ENCODE data around the gene RFFL.
"Not testable (repeated sequence)": the region's sequence is repeated elsewhere in the genome, so short reads cannot be mapped to it uniquely, and the experiment has no call there.

Gene RFFL

GRCh38 chr17:35002876-35003551 is 60.5 kb downstream of the RFFL start:
- Histone ChIP-seq H3K27me3 (ENCODE audit: control insufficient read depth, insufficient read depth, low read length) (no peaks in the 10 kb centered on the region), H3K27ac (ENCODE audit: low read depth, low read length) (no peak overlapping the region), H3K9me3 (ENCODE audit: control insufficient read depth, insufficient read depth, low read depth, low read length) (no peaks in the 10 kb centered on the region), H3K9ac (ENCODE audit: low read length) (no peak overlapping the region), H3K4me1 (ENCODE audit: control insufficient read depth, insufficient read depth, low read length) (no peaks in the 10 kb centered on the region), H3K4me3 (ENCODE audit: low read depth, low read length) (no peak overlapping the region), H3K36me3 (ENCODE audit: control insufficient read depth, insufficient read depth, low read length) (peaks cover 94% of the 10 kb centered on the region)

- Histone ChIP-seq H3K9me3 (ENCODE audit: control insufficient read depth, insufficient read depth, low read depth, low read length) (no peaks in the 10 kb centered on the region), H3K36me3 (ENCODE audit: control insufficient read depth, insufficient read depth, low read length) (peaks cover 96% of the 10 kb centered on the region), H3K27me3 (ENCODE audit: control insufficient read depth, insufficient read depth, low read length) (no peaks in the 10 kb centered on the region), H3K27ac (ENCODE audit: low read depth, low read length) (no peak overlapping the region), H3K4me3 (ENCODE audit: low read depth, low read length) (no peak overlapping the region), H3K4me1 (ENCODE audit: control insufficient read depth, insufficient read depth, low read length) (no peaks in the 10 kb centered on the region), H3K9ac (ENCODE audit: low read length) (no peak overlapping the region)
Measured at GRCh38 chr17:35001549-35001948, 62.0 kb downstream of the RFFL start.

- H3K27ac ChIP-seq (ENCODE audit: low read depth, low read length); H3K4me3 ChIP-seq (ENCODE audit: low read depth, low read length); H3K4me1 ChIP-seq (ENCODE audit: control insufficient read depth, insufficient read depth, low read length); H3K9ac ChIP-seq (ENCODE audit: low read length); H3K9me3 ChIP-seq (ENCODE audit: control insufficient read depth, insufficient read depth, low read depth, low read length); H3K27me3 ChIP-seq (ENCODE audit: control insufficient read depth, insufficient read depth, low read length): not testable (repeated sequence)
- H3K36me3 ChIP-seq (ENCODE audit: control insufficient read depth, insufficient read depth, low read length) = peaks cover 96% of the 10 kb centered on the region
Measured at GRCh38 chr17:35000965-35001364, 62.5 kb downstream of the RFFL start.

GRCh38 chr17:34999456-34999855 is 64.1 kb downstream of the RFFL start:
- Histone ChIP-seq H3K4me1 (ENCODE audit: control insufficient read depth, insufficient read depth, low read length) (no peaks in the 10 kb centered on the region), H3K9me3 (ENCODE audit: control insufficient read depth, insufficient read depth, low read depth, low read length) (no peaks in the 10 kb centered on the region), H3K27ac (ENCODE audit: low read depth, low read length) (no peak overlapping the region), H3K27me3 (ENCODE audit: control insufficient read depth, insufficient read depth, low read length) (no peaks in the 10 kb centered on the region), H3K36me3 (ENCODE audit: control insufficient read depth, insufficient read depth, low read length) (peaks cover 97% of the 10 kb centered on the region), H3K9ac (ENCODE audit: low read length) (no peak overlapping the region), H3K4me3 (ENCODE audit: low read depth, low read length) (no peak overlapping the region)

DNA sequence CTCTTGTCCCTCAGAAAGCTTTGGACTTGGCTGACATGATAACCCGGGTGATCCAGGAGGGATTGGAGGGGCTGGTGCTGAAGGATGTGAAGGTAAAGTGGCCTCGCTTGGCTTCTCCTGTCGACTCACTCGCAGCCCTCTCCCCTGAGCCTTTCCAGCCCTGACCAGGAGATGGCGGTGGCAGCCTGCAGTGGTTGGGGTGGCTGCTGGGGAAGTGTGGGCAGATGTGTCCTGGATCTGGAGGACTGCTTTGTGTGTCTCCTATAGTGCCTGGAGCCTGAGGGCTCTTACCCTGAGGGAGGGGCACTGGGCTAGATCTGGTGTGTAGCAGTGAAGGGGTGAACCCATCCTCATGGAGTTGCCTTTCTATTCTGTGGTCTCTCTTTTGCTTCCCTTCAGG is 65.3 kb downstream of the RFFL start:
- Histone ChIP-seq H3K36me3 (ENCODE audit: control insufficient read depth, insufficient read depth, low read length) (peaks cover 98% of the 10 kb centered on the region), H3K27me3 (ENCODE audit: control insufficient read depth, insufficient read depth, low read length) (no peaks in the 10 kb centered on the region), H3K27ac (ENCODE audit: low read depth, low read length) (no peak overlapping the region)

GRCh38 chr17:34997355-34997862 is 66.1 kb downstream of the RFFL start:
- H3K36me3 ChIP-seq (ENCODE audit: control insufficient read depth, insufficient read depth, low read length) = peaks cover 98% of the 10 kb centered on the region

More for the DNA sequence above, 65.3 kb downstream of the RFFL start:
- Histone ChIP-seq H3K9ac (ENCODE audit: low read length) (no peak overlapping the region), H3K4me1 (ENCODE audit: control insufficient read depth, insufficient read depth, low read length) (no peaks in the 10 kb centered on the region), H3K4me3 (ENCODE audit: low read depth, low read length) (no peak overlapping the region), H3K9me3 (ENCODE audit: control insufficient read depth, insufficient read depth, low read depth, low read length) (no peaks in the 10 kb centered on the region)

DNA sequence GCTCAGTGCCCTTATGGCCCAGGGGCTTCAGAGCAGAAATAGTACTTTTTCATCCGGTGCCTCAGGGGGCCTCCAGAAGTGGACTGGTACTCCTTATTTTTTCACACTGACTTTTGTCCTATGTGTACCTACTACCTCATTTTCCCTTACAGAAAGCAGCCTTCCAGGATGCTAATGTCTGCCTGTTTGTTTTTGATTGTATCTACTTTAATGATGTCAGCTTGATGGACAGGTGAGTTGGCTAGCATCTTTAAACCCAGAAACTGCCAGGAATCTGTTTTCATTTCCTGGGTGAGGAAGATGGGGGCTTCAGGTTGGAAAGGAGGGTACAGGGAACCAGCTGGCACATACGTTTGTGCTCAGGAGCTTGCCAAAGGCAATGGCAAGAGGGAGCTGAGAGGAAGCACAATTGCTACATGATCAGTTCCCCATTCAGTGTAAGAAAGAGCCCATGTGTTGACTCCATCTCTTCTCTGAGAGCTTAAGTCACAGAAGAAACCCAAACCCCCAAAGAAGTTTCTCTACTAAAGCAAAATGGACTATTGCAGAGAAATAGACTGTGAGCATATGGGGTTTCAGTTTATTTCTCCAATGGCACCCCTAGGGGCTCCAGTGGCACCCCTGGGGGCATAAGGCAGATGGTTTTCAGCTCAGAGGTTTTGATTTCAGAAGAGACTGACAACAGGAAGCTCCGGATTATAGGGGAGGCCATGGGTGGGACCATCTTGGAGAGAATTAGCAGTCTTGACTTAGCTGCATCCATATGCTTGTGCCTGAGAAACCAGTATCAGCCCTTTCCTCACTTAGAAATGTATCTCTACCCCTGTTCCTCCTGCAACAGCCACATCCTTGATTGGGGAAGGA is 66.9 kb downstream of the RFFL start:
- H3K9me3 ChIP-seq (ENCODE audit: control insufficient read depth, insufficient read depth, low read depth, low read length) = no peaks in the 10 kb centered on the region
- H3K4me3 ChIP-seq (ENCODE audit: low read depth, low read length) = no peak overlapping the region
- peaks cover 98% of the 10 kb centered on the region for H3K36me3 ChIP-seq (ENCODE audit: control insufficient read depth, insufficient read depth, low read length)
- no peak overlapping the region for H3K27ac ChIP-seq (ENCODE audit: low read depth, low read length)
- no peak overlapping the region for H3K9ac ChIP-seq (ENCODE audit: low read length)
- H3K27me3 ChIP-seq (ENCODE audit: control insufficient read depth, insufficient read depth, low read length) = no peaks in the 10 kb centered on the region
- H3K4me1 ChIP-seq (ENCODE audit: control insufficient read depth, insufficient read depth, low read length) = no peaks in the 10 kb centered on the region

More at GRCh38 chr17:34997355-34997862, 66.1 kb downstream of the RFFL start:
- H3K27me3 ChIP-seq (ENCODE audit: control insufficient read depth, insufficient read depth, low read length) = no peaks in the 10 kb centered on the region
- H3K27ac ChIP-seq (ENCODE audit: low read depth, low read length) = no peak overlapping the region
- no peak overlapping the region for H3K9ac ChIP-seq (ENCODE audit: low read length)
- H3K9me3 ChIP-seq (ENCODE audit: control insufficient read depth, insufficient read depth, low read depth, low read length) = no peaks in the 10 kb centered on the region
- no peak overlapping the region for H3K4me3 ChIP-seq (ENCODE audit: low read depth, low read length)
- H3K4me1 ChIP-seq (ENCODE audit: control insufficient read depth, insufficient read depth, low read length) = no peaks in the 10 kb centered on the region

- Histone ChIP-seq H3K27me3 (ENCODE audit: control insufficient read depth, insufficient read depth, low read length) (no peaks in the 10 kb centered on the region), H3K27ac (ENCODE audit: low read depth, low read length) (no peak overlapping the region), H3K9me3 (ENCODE audit: control insufficient read depth, insufficient read depth, low read depth, low read length) (no peaks in the 10 kb centered on the region), H3K4me1 (ENCODE audit: control insufficient read depth, insufficient read depth, low read length) (no peaks in the 10 kb centered on the region), H3K36me3 (ENCODE audit: control insufficient read depth, insufficient read depth, low read length) (peaks cover 100% of the 10 kb centered on the region), H3K9ac (ENCODE audit: low read length) (no peak overlapping the region), H3K4me3 (ENCODE audit: low read depth, low read length) (no peak overlapping the region)
Measured at GRCh38 chr17:34993031-34993430, 70.5 kb downstream of the RFFL start.

GRCh38 chr17:34991606-34992005 is 71.9 kb downstream of the RFFL start:
- Histone ChIP-seq H3K9ac (ENCODE audit: low read length) (no peak overlapping the region), H3K9me3 (ENCODE audit: control insufficient read depth, insufficient read depth, low read depth, low read length) (no peaks in the 10 kb centered on the region), H3K4me3 (ENCODE audit: low read depth, low read length) (no peak overlapping the region), H3K27me3 (ENCODE audit: control insufficient read depth, insufficient read depth, low read length) (no peaks in the 10 kb centered on the region), H3K4me1 (ENCODE audit: control insufficient read depth, insufficient read depth, low read length) (no peaks in the 10 kb centered on the region), H3K27ac (ENCODE audit: low read depth, low read length) (no peak overlapping the region), H3K36me3 (ENCODE audit: control insufficient read depth, insufficient read depth, low read length) (peaks cover 97% of the 10 kb centered on the region)

- no peaks in the 10 kb centered on the region for H3K9me3 ChIP-seq (ENCODE audit: control insufficient read depth, insufficient read depth, low read depth, low read length)
- peaks cover 97% of the 10 kb centered on the region for H3K36me3 ChIP-seq (ENCODE audit: control insufficient read depth, insufficient read depth, low read length)
- no peaks in the 10 kb centered on the region for H3K4me1 ChIP-seq (ENCODE audit: control insufficient read depth, insufficient read depth, low read length)
- H3K4me3 ChIP-seq (ENCODE audit: low read depth, low read length) = no peak overlapping the region
- H3K27ac ChIP-seq (ENCODE audit: low read depth, low read length) = no peak overlapping the region
- no peak overlapping the region for H3K9ac ChIP-seq (ENCODE audit: low read length)
- H3K27me3 ChIP-seq (ENCODE audit: control insufficient read depth, insufficient read depth, low read length) = no peaks in the 10 kb centered on the region
Measured at GRCh38 chr17:34990921-34991365, 72.6 kb downstream of the RFFL start.

- no peaks in the 10 kb centered on the region for H3K27me3 ChIP-seq (ENCODE audit: control insufficient read depth, insufficient read depth, low read length)
- H3K27ac ChIP-seq (ENCODE audit: low read depth, low read length) = no peak overlapping the region
- H3K9ac ChIP-seq (ENCODE audit: low read length) = no peak overlapping the region
- no peak overlapping the region for H3K4me3 ChIP-seq (ENCODE audit: low read depth, low read length)
- H3K9me3 ChIP-seq (ENCODE audit: control insufficient read depth, insufficient read depth, low read depth, low read length) = no peaks in the 10 kb centered on the region
- peaks cover 96% of the 10 kb centered on the region for H3K36me3 ChIP-seq (ENCODE audit: control insufficient read depth, insufficient read depth, low read length)
- H3K4me1 ChIP-seq (ENCODE audit: control insufficient read depth, insufficient read depth, low read length) = no peaks in the 10 kb centered on the region
Measured at GRCh38 chr17:34989473-34989872, 74.0 kb downstream of the RFFL start.
